Lung (tissue), 12 donors: ENCODE measurements around the gene SNAPC1. TPM values are rescaled to one million over a fixed set of nuclear protein-coding genes. Genes with fewer than 3 reads are reported as not detected.

Experiments
- ATAC-seq: fragments of 200-7000 bp; cut with Tn5 transposase; one replicate; pipeline ENCODE4 v1.9.1; 2020; ENCODE audit warnings: moderate number of reproducible peaks; ENCODE audit not compliant: insufficient read depth, low FRiP score
- DNase-seq, 3 donors: peaks; one replicate each; pipeline ENCODE4 v3.0.0-alpha.2; 2013 to 2017
- H3K27ac ChIP-seq, 2 donors: one replicate each; pipeline ENCODE4 v1.5.1; 2013; ENCODE audit warnings: mild to moderate bottlenecking in 2 of 2, moderate library complexity in 2 of 2, control low read depth in 1 of 2, inconsistent platforms in 1 of 2, low read depth in 1 of 2, low read length in 1 of 2
- H3K27me3 ChIP-seq, 3 donors: one replicate each; pipeline ENCODE4 v1.5.1; 2013; ENCODE audit warnings: low read length in 2 of 3; ENCODE audit not compliant: control insufficient read depth in 3 of 3, insufficient read depth in 3 of 3
- H3K36me3 ChIP-seq, 4 donors: one replicate each; pipeline ENCODE4 v1.5.1; 2013; ENCODE audit warnings: low read length in 4 of 4, mild to moderate bottlenecking in 1 of 4, moderate library complexity in 1 of 4; ENCODE audit not compliant: control insufficient read depth in 4 of 4, insufficient read depth in 4 of 4
- H3K4me1 ChIP-seq, 5 donors: one replicate each; pipeline ENCODE4 v1.5.1; 2013; ENCODE audit warnings: low read length in 5 of 5, mild to moderate bottlenecking in 2 of 5, moderate library complexity in 1 of 5; ENCODE audit not compliant: control insufficient read depth in 5 of 5, insufficient read depth in 5 of 5
- H3K4me3 ChIP-seq: one replicate; pipeline ENCODE4 v1.5.1; 2013; ENCODE audit warnings: mild to moderate bottlenecking, control low read depth, moderate library complexity
- H3K9ac ChIP-seq, 2 donors: one replicate each; pipeline ENCODE4 v1.5.1; 2013; ENCODE audit warnings: low read length in 2 of 2, control low read depth in 1 of 2; ENCODE audit not compliant: insufficient read depth in 1 of 2
- H3K9me3 ChIP-seq, 4 donors: one replicate each; pipeline ENCODE4 v1.5.1; 2013; ENCODE audit warnings: low read length in 3 of 4, mild to moderate bottlenecking in 1 of 4, moderate library complexity in 1 of 4; ENCODE audit not compliant: control insufficient read depth in 4 of 4, insufficient read depth in 3 of 4
- WGBS, 2 donors: extraction: QIAGEN DNeasy Blood & Tissue Kit; methylation state at CpG; one replicate each; pipeline ENCODE4 v1.1.7; 2013; 5-methylcytosine and 5-hydroxymethylcytosine counted together
- polyA plus RNA-seq, 2 donors: library from polyadenylated mRNA; stranded (reverse); fragments of 200-250 nt; gene quantifications; one replicate each; pipeline ENCODE4 v1.2.1, GENCODE V29; 2013
- total RNA-seq, 2 donors: library from RNA; depleted of rRNA in 1 of 2; stranded (reverse); fragments of >200 nt in 1 of 2; gene quantifications; one replicate each; pipeline ENCODE4 v1.2.1, GENCODE V29; 2014 to 2021
- TF ChIP-seq, protein P1 (sequence below): IDR thresholded peaks from 2 replicates; pipeline ENCODE4 v1.5.1; 2012; ENCODE audit warnings: mild to moderate bottlenecking; ENCODE audit errors: control extremely low read depth, extremely low read depth
- donor health status: control.
- donor health status: control.
- donor health status: Bipolar disorder and iron deficiency.
- donor health status: healthy.
- donor health status: DM: yes; HTN: yes; CAD: no.

The SNAPC1 gene
- total and polyA plus RNA-seq, 4 donors, result 4.2 to 9.5 (median 6.8) TPM

DNA sequence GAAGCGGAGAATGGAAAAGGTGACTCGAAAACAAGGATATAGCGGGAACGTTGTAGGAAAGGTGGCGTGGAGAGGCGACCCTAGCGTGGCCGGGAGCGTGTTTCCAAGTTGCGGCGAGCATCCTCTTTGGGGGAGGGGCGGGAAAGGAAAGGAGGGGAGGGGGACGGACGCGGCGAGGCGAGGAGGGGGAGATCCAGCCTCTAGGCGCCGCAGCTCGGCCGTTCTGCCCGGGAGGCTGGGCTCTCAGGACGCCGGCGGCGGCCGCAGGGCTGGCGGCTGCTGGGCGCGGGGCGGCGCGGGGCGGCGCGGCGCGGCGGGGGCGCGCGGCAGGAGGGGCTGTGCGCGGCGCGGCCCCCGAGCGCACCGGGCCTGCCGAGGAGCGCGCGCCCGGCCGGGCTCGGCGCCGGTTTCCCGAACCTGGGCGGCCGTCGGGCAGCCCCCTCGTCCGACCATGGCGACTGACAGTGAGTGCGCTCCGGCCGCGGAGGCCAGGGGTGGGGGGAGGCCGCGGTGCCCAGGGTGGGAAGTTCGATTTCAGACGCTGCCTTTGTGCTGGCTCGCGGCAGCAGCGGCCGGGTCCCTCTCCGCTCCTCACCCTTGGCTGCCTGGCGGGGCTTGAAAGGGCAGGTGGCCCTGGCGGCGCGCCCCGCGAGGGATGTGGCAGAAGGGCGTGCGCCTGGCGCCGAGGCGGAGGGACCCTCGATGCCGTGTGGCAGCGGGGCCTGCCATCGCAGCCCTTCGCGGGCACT is 50.3 kb downstream of the SNAPC1 start, which contains the start of gene SYT16:
Gene SYT16, plus strand, starts transcription at position 357 of the 749 bp plus-strand sequence.
- TF ChIP-seq, protein P1, sequence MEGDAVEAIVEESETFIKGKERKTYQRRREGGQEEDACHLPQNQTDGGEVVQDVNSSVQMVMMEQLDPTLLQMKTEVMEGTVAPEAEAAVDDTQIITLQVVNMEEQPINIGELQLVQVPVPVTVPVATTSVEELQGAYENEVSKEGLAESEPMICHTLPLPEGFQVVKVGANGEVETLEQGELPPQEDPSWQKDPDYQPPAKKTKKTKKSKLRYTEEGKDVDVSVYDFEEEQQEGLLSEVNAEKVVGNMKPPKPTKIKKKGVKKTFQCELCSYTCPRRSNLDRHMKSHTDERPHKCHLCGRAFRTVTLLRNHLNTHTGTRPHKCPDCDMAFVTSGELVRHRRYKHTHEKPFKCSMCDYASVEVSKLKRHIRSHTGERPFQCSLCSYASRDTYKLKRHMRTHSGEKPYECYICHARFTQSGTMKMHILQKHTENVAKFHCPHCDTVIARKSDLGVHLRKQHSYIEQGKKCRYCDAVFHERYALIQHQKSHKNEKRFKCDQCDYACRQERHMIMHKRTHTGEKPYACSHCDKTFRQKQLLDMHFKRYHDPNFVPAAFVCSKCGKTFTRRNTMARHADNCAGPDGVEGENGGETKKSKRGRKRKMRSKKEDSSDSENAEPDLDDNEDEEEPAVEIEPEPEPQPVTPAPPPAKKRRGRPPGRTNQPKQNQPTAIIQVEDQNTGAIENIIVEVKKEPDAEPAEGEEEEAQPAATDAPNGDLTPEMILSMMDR, result no peak
- DNase-seq (peak; percentile 27 to 48 (median 29)), ATAC-seq (no peak)
- Histone ChIP-seq H3K9me3 (peaks cover 0 to 6% (median under 1%) of the 10 kb centered on the region in 4 donors), H3K27me3 (peaks cover 12 to 16% (median 13%) of the 10 kb centered on the region in 3 donors), H3K27ac (no peak within 1 kb of the TSS), H3K4me3 (peak within 1 kb of the TSS; percentile 19), H3K4me1 (peaks cover 0 to 9% (median 0%) of the 10 kb centered on the region in 5 donors), H3K36me3 (no peaks in the 10 kb centered on the region), H3K9ac (no peak within 1 kb of the TSS)
- WGBS, 2 donors, result 4 to 5% methylated on average over 64 to 95 of the region's 95 CpGs

DNA sequence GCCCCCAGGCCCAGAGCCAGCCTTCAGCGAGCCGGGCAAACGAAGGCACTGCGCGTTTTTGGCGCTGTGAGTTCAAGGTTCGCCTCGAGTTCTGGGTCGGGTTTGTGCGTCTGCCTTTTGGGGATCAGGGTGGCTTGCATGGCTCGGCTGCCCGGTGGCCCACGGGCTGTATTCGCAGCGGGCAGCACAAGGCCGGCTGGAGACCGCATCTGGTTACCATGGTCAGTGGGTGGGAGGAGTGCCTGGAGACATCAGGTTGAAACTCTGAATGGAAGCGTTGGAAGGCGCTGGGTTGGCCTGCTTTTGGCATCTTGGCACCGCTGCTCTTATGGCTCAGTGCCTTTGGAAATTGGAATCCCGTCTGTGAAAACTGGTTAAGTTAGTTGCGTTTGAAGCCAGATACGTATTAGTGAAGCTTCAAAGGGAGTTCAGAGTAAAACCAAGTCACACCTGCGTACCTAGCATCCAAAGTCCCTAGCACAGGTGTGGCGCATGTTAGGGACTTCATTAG is 50.9 kb downstream of the SNAPC1 start:
- TF ChIP-seq, protein P1, result no peak
- H3K4me3 ChIP-seq, result no peak overlapping the region
- H3K9me3 ChIP-seq, result peaks cover 0 to 6% (median under 1%) of the 10 kb centered on the region in 4 donors
- DNase-seq (peak in 2 of 3 donors; percentile 9 to 18), ATAC-seq (no peak)
- 21 to 24% methylated on average over 25 of the region's 25 CpGs for WGBS, 2 donors
- H3K9ac ChIP-seq, result no peak overlapping the region
- H3K27ac ChIP-seq, result no peak overlapping the region
- H3K27me3 ChIP-seq, result peaks cover 12 to 16% (median 13%) of the 10 kb centered on the region in 3 donors
- no peaks in the 10 kb centered on the region for H3K36me3 ChIP-seq
- peaks cover 0 to 9% (median 0%) of the 10 kb centered on the region in 5 donors for H3K4me1 ChIP-seq

DNA sequence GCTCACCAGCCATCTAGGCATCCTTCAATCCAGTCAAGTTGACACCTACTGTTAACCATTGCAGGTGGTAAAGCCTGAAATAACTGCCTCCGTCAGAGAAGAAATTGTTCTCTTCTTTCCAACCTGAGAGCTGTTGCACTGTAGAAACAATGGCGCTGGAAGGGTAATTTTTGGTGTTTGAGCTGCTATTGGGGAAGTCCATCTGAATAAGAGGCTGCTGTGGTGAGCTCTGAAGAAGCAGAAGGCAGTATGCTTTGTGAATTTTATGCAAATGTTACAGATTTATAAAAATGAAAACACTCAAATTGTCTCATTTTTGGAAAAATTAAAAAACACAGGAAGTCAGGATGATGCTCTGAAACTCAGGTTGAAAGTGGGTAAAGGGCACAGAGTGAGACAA is 60.2 kb downstream of the SNAPC1 start:
- no peaks in the 10 kb centered on the region for H3K36me3 ChIP-seq
- H3K9ac ChIP-seq, result no peak overlapping the region
- TF ChIP-seq, protein P1, result no peak
- ATAC-seq (no peak), DNase-seq (no peak)
- H3K9me3 ChIP-seq, result peaks cover 0 to under 1% (median 0%) of the 10 kb centered on the region in 4 donors
- 91 to 98% methylated on average over 2 of the region's 2 CpGs for WGBS, 2 donors
- no peaks in the 10 kb centered on the region for H3K4me1 ChIP-seq
- no peaks in the 10 kb centered on the region for H3K27me3 ChIP-seq
- no peak overlapping the region for H3K27ac ChIP-seq
- no peak overlapping the region for H3K4me3 ChIP-seq
